Neuronal stem cell (in vitro differentiated cells): Measurements from ENCODE around the gene FIS1.
A peak's percentile ranks its signal among the peaks of the same experiment; 100 is the strongest.

ENCODE experiments used
- DNase-seq: peaks from one replicate; pipeline ENCODE4 v3.0.0-alpha.2; 2013; ENCODE audit warnings: low spot score
- H2AFZ ChIP-seq: one replicate; pipeline ENCODE4 v1.6.1; 2013; ENCODE audit warnings: mild to moderate bottlenecking, low read length, inconsistent platforms
- H2AK5ac ChIP-seq: 2 replicates; pipeline ENCODE4 v1.6.1; 2013; ENCODE audit warnings: low read depth, mild to moderate bottlenecking, inconsistent platforms, low read length, moderate library complexity, mixed read lengths
- H2BK120ac ChIP-seq: 2 replicates; pipeline ENCODE4 v1.6.1; 2013; ENCODE audit warnings: low read depth, mild to moderate bottlenecking, inconsistent platforms, low read length, moderate library complexity, mixed read lengths
- H2BK12ac ChIP-seq: one replicate; pipeline ENCODE4 v1.6.1; 2013; ENCODE audit warnings: low read length, inconsistent platforms
- H2BK15ac ChIP-seq: 2 replicates; pipeline ENCODE4 v1.6.1; 2013; ENCODE audit warnings: mild to moderate bottlenecking, low read length, inconsistent platforms, mixed read lengths
- H2BK5ac ChIP-seq: one replicate; pipeline ENCODE4 v1.6.1; 2013; ENCODE audit warnings: inconsistent platforms, mild to moderate bottlenecking, low read length, moderate library complexity
- H3K14ac ChIP-seq: one replicate; pipeline ENCODE4 v1.6.1; 2013; ENCODE audit warnings: low read length, inconsistent platforms
- H3K18ac ChIP-seq: 2 replicates; pipeline ENCODE4 v1.6.1; 2013; ENCODE audit warnings: low read length, inconsistent platforms
- H3K23ac ChIP-seq: 2 replicates; pipeline ENCODE4 v1.6.1; 2013; ENCODE audit warnings: low read depth, mild to moderate bottlenecking, mixed read lengths, low read length, inconsistent platforms; ENCODE audit not compliant: poor library complexity
- H3K27ac ChIP-seq: replicated peaks from 3 replicates; pipeline ENCODE4 v1.5.1; 2013; ENCODE audit warnings: low read length, inconsistent platforms
- H3K27me3 ChIP-seq, 3 experiments: 2 replicates each; pipeline ENCODE4 v1.6.1; 2013; ENCODE audit warnings: low read length in 3 of 3, mild to moderate bottlenecking in 2 of 3, inconsistent platforms in 1 of 3, low read depth in 1 of 3, mixed read lengths in 1 of 3, moderate library complexity in 1 of 3; ENCODE audit not compliant: control insufficient read depth in 3 of 3, insufficient read depth in 3 of 3
- H3K36me3 ChIP-seq, 2 donors: replicated peaks in 1 of 2; 2 replicates each; pipeline ENCODE4 v1.6.1; 2013; ENCODE audit warnings: low read length in 2 of 2; ENCODE audit not compliant: control insufficient read depth in 2 of 2, insufficient read depth in 2 of 2
- H3K4ac ChIP-seq: 2 replicates; pipeline ENCODE4 v1.6.1; 2013; ENCODE audit warnings: inconsistent platforms, mild to moderate bottlenecking, low read length, moderate library complexity
- H3K4me1 ChIP-seq, 2 donors: 1 replicate in 1 of 2; 2 replicates in 1 of 2; pipeline ENCODE4 v1.6.1; 2013; ENCODE audit warnings: low read length in 2 of 2, low read depth in 1 of 2; ENCODE audit not compliant: control insufficient read depth in 2 of 2, insufficient read depth in 1 of 2
- H3K4me2 ChIP-seq: one replicate; pipeline ENCODE4 v1.6.1; 2013; ENCODE audit warnings: mild to moderate bottlenecking, low read length, inconsistent platforms; ENCODE audit not compliant: insufficient read depth, poor library complexity, severe bottlenecking
- H3K4me3 ChIP-seq, 2 donors: 2 replicates each; pipeline ENCODE4 v1.5.1; 2013; ENCODE audit warnings: low read length in 2 of 2, mild to moderate bottlenecking in 2 of 2, inconsistent platforms in 1 of 2, moderate library complexity in 1 of 2
- H3K79me1 ChIP-seq: one replicate; pipeline ENCODE4 v1.6.1; 2013; ENCODE audit warnings: low read depth, mild to moderate bottlenecking, inconsistent platforms, low read length, moderate library complexity
- H3K9ac ChIP-seq: one replicate; pipeline ENCODE4 v1.6.1; 2013; ENCODE audit warnings: mild to moderate bottlenecking, low read depth, low read length, inconsistent platforms; ENCODE audit not compliant: poor library complexity
- H3K9me3 ChIP-seq, 2 donors: replicated peaks in 1 of 2; 2 replicates each; pipeline versions ENCODE3 to v1.6.1; 2013; ENCODE audit warnings: low read length in 2 of 2, mild to moderate bottlenecking in 2 of 2, inconsistent platforms in 1 of 2, low read depth in 1 of 2, mixed read lengths in 1 of 2, moderate library complexity in 1 of 2; ENCODE audit not compliant: control insufficient read depth in 2 of 2, insufficient read depth in 1 of 2
- H4K8ac ChIP-seq: one replicate; pipeline ENCODE4 v1.6.1; 2013; ENCODE audit warnings: low read depth, mild to moderate bottlenecking, inconsistent platforms, low read length, moderate library complexity
- H4K91ac ChIP-seq: one replicate; pipeline ENCODE4 v1.6.1; 2013; ENCODE audit warnings: low read length, low read depth, mild to moderate bottlenecking, inconsistent platforms; ENCODE audit not compliant: poor library complexity
- WGBS, 2 donors: extraction: QIAGEN DNeasy Blood & Tissue Kit; methylation state at CpG; one replicate each; pipeline ENCODE4 v1.1.7; 2013; ENCODE audit warnings: missing lambda C conversion rate in 2 of 2, mixed read lengths in 1 of 2; ENCODE audit not compliant: insufficient read length in 2 of 2, insufficient replicate concordance in 1 of 2; ENCODE audit errors: extremely low coverage in 2 of 2; 5-methylcytosine and 5-hydroxymethylcytosine counted together

The FIS1 gene

GRCh38 chr7:101216001-101216859, 28.7 kb downstream of the FIS1 start:
- Histone ChIP-seq H3K4me2 (peak overlapping the region; percentile 91), H3K23ac (peak overlapping the region; percentile 3), H3K18ac (peak overlapping the region; percentile 89), H3K4me1 (peaks cover 6 to 11% of the 10 kb centered on the region in 2 donors), H3K36me3 (peaks cover 10 to 32% of the 10 kb centered on the region in 2 donors), H3K14ac (peak overlapping the region; percentile 63), H2BK120ac (no peak overlapping the region), H2BK15ac (peak overlapping the region; percentile 9), H2AK5ac (peak overlapping the region; percentile 10), H4K8ac (no peak overlapping the region), H3K9me3 (no peaks in the 10 kb centered on the region), H3K4ac (peak overlapping the region; percentile 45), H3K9ac (peak overlapping the region; percentile 82), H3K27me3 (no peaks in the 10 kb centered on the region), H2AFZ (peak overlapping the region; percentile 93), H4K91ac (peak overlapping the region; percentile 77), H2BK12ac (no peak overlapping the region), H2BK5ac (peak overlapping the region; percentile 96), H3K79me1 (peaks cover 11% of the 10 kb centered on the region), H3K4me3 (peak overlapping the region; percentile 76 to 86), H3K27ac (no peak overlapping the region)
- WGBS, 2 donors = no CpG with 5 or more reads among the region's 31 CpGs
- no peak for DNase-seq

- Histone ChIP-seq H3K18ac (no peak overlapping the region), H2BK15ac (no peak overlapping the region), H3K4me1 (peaks cover 6% of the 10 kb centered on the region in 2 donors), H2AK5ac (no peak overlapping the region), H3K27ac (no peak overlapping the region), H3K14ac (no peak overlapping the region), H2BK12ac (no peak overlapping the region), H3K9ac (peak overlapping the region; percentile 12), H3K4me2 (no peak overlapping the region), H4K91ac (no peak overlapping the region), H2BK5ac (peak overlapping the region; percentile 53), H3K36me3 (peaks cover 23 to 57% of the 10 kb centered on the region in 2 donors), H2BK120ac (no peak overlapping the region), H3K79me1 (peaks cover 9% of the 10 kb centered on the region), H4K8ac (no peak overlapping the region), H3K4ac (no peak overlapping the region), H3K4me3 (no peak overlapping the region), H2AFZ (no peak overlapping the region), H3K9me3 (no peaks in the 10 kb centered on the region), H3K23ac (peak overlapping the region; percentile 73), H3K27me3 (no peaks in the 10 kb centered on the region)
- WGBS, 2 donors = no CpG with 5 or more reads among the region's 8 CpGs
- no peak for DNase-seq
Observed at GRCh38 chr7:101212014-101212413, 32.9 kb downstream of the FIS1 start.

- no peak overlapping the region for H3K27ac ChIP-seq
- peak overlapping the region; percentile 53 for H2BK5ac ChIP-seq
- no peak for DNase-seq
- no peaks in the 10 kb centered on the region for H3K9me3 ChIP-seq
- H3K36me3 ChIP-seq = peaks cover 23 to 57% of the 10 kb centered on the region in 2 donors
- H2AFZ ChIP-seq = no peak overlapping the region
- H4K8ac ChIP-seq = no peak overlapping the region
- H4K91ac ChIP-seq = no peak overlapping the region
- H3K4me2 ChIP-seq = no peak overlapping the region
- no peak overlapping the region for H3K18ac ChIP-seq
- no peak overlapping the region for H2BK12ac ChIP-seq
- peak overlapping the region; percentile 73 for H3K23ac ChIP-seq
- H3K14ac ChIP-seq = no peak overlapping the region
- WGBS, 2 donors = no CpG with 5 or more reads among the region's 24 CpGs
- H3K4me1 ChIP-seq = peaks cover 2% of the 10 kb centered on the region in 2 donors
- no peak overlapping the region for H2BK120ac ChIP-seq
- no peak overlapping the region for H2AK5ac ChIP-seq
- H3K9ac ChIP-seq = peak overlapping the region; percentile 12
- no peaks in the 10 kb centered on the region for H3K27me3 ChIP-seq
- H3K4ac ChIP-seq = no peak overlapping the region
- H2BK15ac ChIP-seq = no peak overlapping the region
- peaks cover 8% of the 10 kb centered on the region for H3K79me1 ChIP-seq
- no peak overlapping the region for H3K4me3 ChIP-seq
Observed at GRCh38 chr7:101211501-101211900, 33.4 kb downstream of the FIS1 start.

GRCh38 chr7:101210143-101210542, 34.7 kb downstream of the FIS1 start:
- WGBS, 2 donors = no CpG with 5 or more reads among the region's 19 CpGs
- H3K79me1 ChIP-seq = no peaks in the 10 kb centered on the region
- H2BK120ac ChIP-seq = no peak overlapping the region
- H3K9me3 ChIP-seq = no peaks in the 10 kb centered on the region
- H3K9ac ChIP-seq = no peak overlapping the region
- no peak overlapping the region for H4K91ac ChIP-seq
- no peak overlapping the region for H2BK12ac ChIP-seq
- no peak overlapping the region for H2BK5ac ChIP-seq
- H3K27me3 ChIP-seq = no peaks in the 10 kb centered on the region
- no peak overlapping the region for H2AK5ac ChIP-seq
- H2BK15ac ChIP-seq = no peak overlapping the region
- H3K4me3 ChIP-seq = peak overlapping the region in 1 of 2 donors; percentile 34
- DNase-seq = no peak
- no peak overlapping the region for H3K27ac ChIP-seq
- H3K18ac ChIP-seq = no peak overlapping the region
- H3K4me1 ChIP-seq = no peaks in the 10 kb centered on the region
- H3K4ac ChIP-seq = no peak overlapping the region
- no peak overlapping the region for H3K23ac ChIP-seq
- no peak overlapping the region for H2AFZ ChIP-seq
- H4K8ac ChIP-seq = no peak overlapping the region
- no peak overlapping the region for H3K14ac ChIP-seq
- peaks cover 23 to 50% of the 10 kb centered on the region in 2 donors for H3K36me3 ChIP-seq
- H3K4me2 ChIP-seq = no peak overlapping the region
